GM12874 (cell line): ENCODE results near the gene CERK.

Source experiments
- CTCF ChIP-seq: IDR thresholded peaks from 2 replicates; pipeline ENCODE4 v1.5.1; 2011; ENCODE audit warnings: low read depth, mild to moderate bottlenecking, control low read depth, low read length, moderate library complexity; ENCODE audit not compliant: insufficient read depth

Gene CERK

GRCh38 chr22:46750863-46751443 is 12.9 kb upstream of the CERK start:
- TF ChIP-seq CTCF: no peak

GRCh38 chr22:46750530-46750800 is 12.4 kb upstream of the CERK start:
- no peak for TF ChIP-seq CTCF

GRCh38 chr22:46749682-46750529 is 11.9 kb upstream of the CERK start:
- TF ChIP-seq CTCF: no peak

- TF ChIP-seq CTCF: no peak
Measured at GRCh38 chr22:46748908-46749675, 11.0 kb upstream of the CERK start.

- no peak for TF ChIP-seq CTCF
Measured at GRCh38 chr22:46748206-46748907, 10.3 kb upstream of the CERK start.

GRCh38 chr22:46747646-46748045 is 9.6 kb upstream of the CERK start:
- TF ChIP-seq CTCF: no peak

- TF ChIP-seq CTCF: no peak
Measured at GRCh38 chr22:46746620-46747019, 8.6 kb upstream of the CERK start.
